ENCODE results near the gene EMC10.

DNA sequence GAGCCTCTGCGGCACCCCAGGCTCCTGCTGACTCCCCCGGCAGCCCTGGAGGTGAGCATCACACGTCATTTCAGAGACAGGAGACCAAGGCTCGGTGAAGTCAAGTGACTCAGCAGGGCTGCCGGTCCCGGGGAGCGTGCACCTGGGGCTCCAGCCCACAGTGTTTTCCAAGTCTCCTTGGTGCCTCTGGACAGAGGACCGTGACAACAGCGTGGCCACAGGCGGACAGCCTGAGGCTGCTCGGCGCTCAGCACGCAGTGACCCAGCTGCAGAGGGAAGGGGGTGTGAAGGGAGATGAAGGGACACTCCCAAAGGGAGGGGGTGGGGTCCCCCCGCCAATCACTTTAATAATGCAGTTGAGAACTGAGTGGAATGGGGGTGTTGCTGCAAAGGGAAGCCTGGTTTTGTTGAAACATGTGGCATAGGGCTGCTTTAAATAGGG is 54.9 kb downstream of the EMC10 start:
- TF ChIP-seq, protein P1, sequence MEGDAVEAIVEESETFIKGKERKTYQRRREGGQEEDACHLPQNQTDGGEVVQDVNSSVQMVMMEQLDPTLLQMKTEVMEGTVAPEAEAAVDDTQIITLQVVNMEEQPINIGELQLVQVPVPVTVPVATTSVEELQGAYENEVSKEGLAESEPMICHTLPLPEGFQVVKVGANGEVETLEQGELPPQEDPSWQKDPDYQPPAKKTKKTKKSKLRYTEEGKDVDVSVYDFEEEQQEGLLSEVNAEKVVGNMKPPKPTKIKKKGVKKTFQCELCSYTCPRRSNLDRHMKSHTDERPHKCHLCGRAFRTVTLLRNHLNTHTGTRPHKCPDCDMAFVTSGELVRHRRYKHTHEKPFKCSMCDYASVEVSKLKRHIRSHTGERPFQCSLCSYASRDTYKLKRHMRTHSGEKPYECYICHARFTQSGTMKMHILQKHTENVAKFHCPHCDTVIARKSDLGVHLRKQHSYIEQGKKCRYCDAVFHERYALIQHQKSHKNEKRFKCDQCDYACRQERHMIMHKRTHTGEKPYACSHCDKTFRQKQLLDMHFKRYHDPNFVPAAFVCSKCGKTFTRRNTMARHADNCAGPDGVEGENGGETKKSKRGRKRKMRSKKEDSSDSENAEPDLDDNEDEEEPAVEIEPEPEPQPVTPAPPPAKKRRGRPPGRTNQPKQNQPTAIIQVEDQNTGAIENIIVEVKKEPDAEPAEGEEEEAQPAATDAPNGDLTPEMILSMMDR (IDR thresholded peaks at IDR 0.05; ENCODE audit: low read length) = no peak
- TF ChIP-seq EZH2 (optimal IDR thresholded peaks at IDR 0.05; ENCODE audit: low read depth, low read length) (no peak), EZH2phosphoT487 (IDR thresholded peaks at IDR 0.05; ENCODE audit: low read length) (no peak)
